SK-N-SH (cell line): ENCODE results near the gene DRD4. TPM values are rescaled to one million over a fixed set of nuclear protein-coding genes. Genes with fewer than 3 reads are reported as not detected.

Source experiments
- CTCF ChIA-PET: fragments of 300-600, 350-600 bp; formaldehyde crosslinking; extraction: SDS; loops from one replicate; lab custom pipeline; 2021; lab: Yijun Ruan, JAX
- POLR2A ChIA-PET: fragments of 350-600 bp; sonication (Branson Sonifier 250); formaldehyde crosslinking; extraction: SDS; loops from one replicate; lab custom pipeline; 2020; ENCODE audit warnings: antibody characterized with exemption, inconsistent platforms; lab: Yijun Ruan, JAX
- DNase-seq: peaks from one replicate; pipeline ENCODE4 v3.0.0; 2012
- H2AFZ ChIP-seq: fragments of 200-600 bp; sonication (generic); 2 replicates; pipeline ENCODE4 v1.8.1; 2016; ENCODE audit warnings: antibody characterized with exemption, mild to moderate bottlenecking, low read depth
- H3F3A ChIP-seq: fragments of 200-600 bp; sonication (generic); replicated peaks from 2 replicates; pipeline ENCODE3; 2016; ENCODE audit warnings: antibody characterized with exemption, mild to moderate bottlenecking; ENCODE audit not compliant: insufficient read depth
- H3K27ac ChIP-seq, 2 experiments: fragments of 200-500 bp in 1 of 2; fragments of 200-600 bp in 1 of 2; sonication (Bioruptor generic) in 1 of 2; sonication (generic), shearing (Covaris generic) in 1 of 2; 2 replicates each; pipeline versions ENCODE4 v1.5.1 to v1.6.1; 2014 to 2016; ENCODE audit warnings: low read depth in 2 of 2, inconsistent platforms in 1 of 2, low read length in 1 of 2, mild to moderate bottlenecking in 1 of 2, mixed read lengths in 1 of 2
- H3K27me3 ChIP-seq: fragments of 200-600 bp; sonication (generic), shearing (Covaris generic); 2 replicates; pipeline ENCODE4 v1.6.1; 2016; ENCODE audit warnings: mixed run types; ENCODE audit not compliant: insufficient read depth
- H3K36me3 ChIP-seq, 2 experiments: fragments of 200-500 bp in 1 of 2; fragments of 200-600 bp in 1 of 2; sonication (Bioruptor generic) in 1 of 2; sonication (generic) in 1 of 2; replicated peaks in 1 of 2; 2 replicates each; pipeline versions ENCODE3 to v1.5.1; 2014 to 2016; ENCODE audit warnings: low read length in 1 of 2, mild to moderate bottlenecking in 1 of 2; ENCODE audit not compliant: insufficient read depth in 2 of 2, control insufficient read depth in 1 of 2
- H3K4me1 ChIP-seq, 2 experiments: fragments of 200-500 bp in 1 of 2; fragments of 200-600 bp in 1 of 2; sonication (Bioruptor generic) in 1 of 2; sonication (generic), shearing (Covaris generic) in 1 of 2; 2 replicates each; pipeline versions ENCODE4 v1.5.1 to v1.6.1; 2014 to 2016; ENCODE audit warnings: low read depth in 1 of 2, low read length in 1 of 2, mixed run types in 1 of 2; ENCODE audit not compliant: insufficient read depth in 2 of 2, control insufficient read depth in 1 of 2
- H3K4me2 ChIP-seq: fragments of 200-600 bp; sonication (generic), shearing (Covaris generic); 2 replicates; pipeline ENCODE4 v1.6.1; 2017; ENCODE audit warnings: mixed run types
- H3K4me3 ChIP-seq, 2 experiments: fragments of 200-500 bp in 1 of 2; fragments of 200-600 bp in 1 of 2; sonication (Bioruptor generic) in 1 of 2; sonication (generic), shearing (Covaris generic) in 1 of 2; 2 replicates each; pipeline versions ENCODE4 v1.5.1 to v1.8.1; 2014 to 2016; ENCODE audit warnings: low read depth in 2 of 2, inconsistent platforms in 1 of 2, low read length in 1 of 2, mild to moderate bottlenecking in 1 of 2, mixed read lengths in 1 of 2, moderate library complexity in 1 of 2
- H3K79me2 ChIP-seq: fragments of 200-600 bp; sonication (generic); 2 replicates; pipeline ENCODE4 v1.8.1; 2017; ENCODE audit warnings: mild to moderate bottlenecking; ENCODE audit not compliant: insufficient read depth
- H3K9ac ChIP-seq: fragments of 200-600 bp; sonication (generic); 2 replicates; pipeline ENCODE4 v1.6.1; 2017; ENCODE audit warnings: mixed run types
- H3K9me2 ChIP-seq: fragments of 200-600 bp; sonication (generic); 2 replicates; pipeline ENCODE4 v1.6.1; 2017; ENCODE audit warnings: mixed run types
- H3K9me3 ChIP-seq: fragments of 200-600 bp; sonication (generic); 2 replicates; pipeline ENCODE4 v1.6.1; 2017; ENCODE audit warnings: mixed run types, mild to moderate bottlenecking, moderate library complexity
- H4K20me1 ChIP-seq: fragments of 200-600 bp; sonication (generic); 2 replicates; pipeline ENCODE4 v1.6.1; 2017; ENCODE audit warnings: mild to moderate bottlenecking, mixed run types; ENCODE audit not compliant: insufficient read depth
- CHD2 ChIP-seq: fragments of 150-350 bp; IDR thresholded peaks from 2 replicates; pipeline ENCODE4 v1.6.1; 2018; ENCODE audit warnings: low read length; ENCODE audit not compliant: partially characterized antibody
- ELF1 ChIP-seq: IDR thresholded peaks from 2 replicates; pipeline ENCODE4 v1.4.0; 2012
- EZH2phosphoT487 ChIP-seq: fragments of 200-600 bp; sonication (generic); IDR thresholded peaks from 2 replicates; pipeline ENCODE4 v1.6.1; 2017; ENCODE audit warnings: low read depth, mixed run types, mild to moderate bottlenecking, antibody characterized with exemption, moderate library complexity, borderline replicate concordance
- FOSL2 ChIP-seq: IDR thresholded peaks from 2 replicates; pipeline ENCODE4 v1.4.0; 2012; ENCODE audit warnings: low read depth, mild to moderate bottlenecking, moderate library complexity, borderline replicate concordance
- FOXM1 ChIP-seq: IDR thresholded peaks from 2 replicates; pipeline ENCODE4 v1.4.0; 2012; ENCODE audit warnings: low read depth, mild to moderate bottlenecking
- JUND ChIP-seq: IDR thresholded peaks from 2 replicates; pipeline ENCODE4 v1.4.0; 2012
- MXI1 ChIP-seq: IDR thresholded peaks from 2 replicates; pipeline ENCODE4 v1.6.1; 2012; ENCODE audit warnings: mild to moderate bottlenecking, low read depth, low read length, improper control_type of control experiment
- NFIC ChIP-seq: IDR thresholded peaks from 2 replicates; pipeline ENCODE4 v1.4.0; 2012; ENCODE audit warnings: borderline replicate concordance
- NRF1 ChIP-seq: IDR thresholded peaks from 2 replicates; pipeline ENCODE4 v1.6.1; 2012; ENCODE audit warnings: low read depth, mild to moderate bottlenecking, low read length
- POLR2AphosphoS5 ChIP-seq: IDR thresholded peaks from 2 replicates; pipeline ENCODE4 v1.6.1; 2012; ENCODE audit warnings: low read depth, low read length
- RAD21 ChIP-seq: IDR thresholded peaks from 2 replicates; pipeline ENCODE4 v1.6.1; 2012; ENCODE audit warnings: mild to moderate bottlenecking, low read length
- RCOR1 ChIP-seq: fragments of 150-350 bp; IDR thresholded peaks from 2 replicates; pipeline ENCODE4 v1.6.1; 2017; ENCODE audit warnings: antibody characterized with exemption, low read length
- RFX5 ChIP-seq: IDR thresholded peaks from 2 replicates; pipeline ENCODE4 v1.6.1; 2012; ENCODE audit warnings: mild to moderate bottlenecking, improper control_type of control experiment, low read length
- SIN3A ChIP-seq: IDR thresholded peaks from 2 replicates; pipeline ENCODE4 v1.6.1; 2012; ENCODE audit warnings: low read depth, mild to moderate bottlenecking, low read length, moderate library complexity, borderline replicate concordance
- SMC3 ChIP-seq: IDR thresholded peaks from 2 replicates; pipeline ENCODE4 v1.6.1; 2012; ENCODE audit warnings: low read depth, low read length, improper control_type of control experiment
- TAF1 ChIP-seq: IDR thresholded peaks from 2 replicates; pipeline ENCODE4 v1.6.1; 2012; ENCODE audit warnings: low read depth, mild to moderate bottlenecking, low read length, moderate library complexity, borderline replicate concordance
- YY1 ChIP-seq: IDR thresholded peaks from 2 replicates; pipeline ENCODE4 v1.4.0; 2012; ENCODE audit warnings: low read depth, mild to moderate bottlenecking
- WGBS: methylation state at CpG from one replicate; pipeline ENCODE4 v1.1.6; 2017; ENCODE audit warnings: low lambda C conversion rate; 5-methylcytosine and 5-hydroxymethylcytosine counted together
- polyA plus RNA-seq, 3 experiments: library from polyadenylated mRNA; depleted of rRNA; stranded (reverse); fragments of >200 nt; gene quantifications; 2 replicates each; pipeline ENCODE4 v1.2.3, GENCODE V29; 2012
- TF ChIP-seq, protein P1 (sequence below): fragments of 150-350 bp; IDR thresholded peaks from 2 replicates; pipeline ENCODE4 v1.6.1; 2016; ENCODE audit warnings: mild to moderate bottlenecking, low read depth, low read length
- TF ChIP-seq, protein P2 (sequence below): IDR thresholded peaks from 2 replicates; pipeline ENCODE4 v1.4.0; 2012; ENCODE audit warnings: low read depth, borderline replicate concordance

DRD4 gene
- polyA plus RNA-seq, 1 of the 3 experiments (the other 2 are of a cell fraction) = not detected

GRCh38 chr11:687751-688150 is 50.7 kb downstream of the DRD4 start:
- H2AFZ ChIP-seq = no peak overlapping the region
- H3K4me3 ChIP-seq = no peak overlapping the region
- CTCF ChIA-PET = no interaction called here
- H3K9me3 ChIP-seq = no peaks in the 10 kb centered on the region
- POLR2A ChIA-PET = no interaction called here
- no peaks in the 10 kb centered on the region for H3K9me2 ChIP-seq
- no peak overlapping the region for H3K27ac ChIP-seq
- no peak for DNase-seq
- WGBS = 97% methylated on average over 13 of the region's 13 CpGs
- H4K20me1 ChIP-seq = peaks cover 7% of the 10 kb centered on the region; the same call in 1 of the 2 replicates
- no peak overlapping the region for H3K9ac ChIP-seq
- H3K36me3 ChIP-seq = peaks cover 14 to 38% of the 10 kb centered on the region in 2 experiments
- peaks cover 14% of the 10 kb centered on the region for H3K79me2 ChIP-seq
- no peak overlapping the region for H3K4me2 ChIP-seq
- no peaks in the 10 kb centered on the region for H3F3A ChIP-seq
- H3K27me3 ChIP-seq = no peaks in the 10 kb centered on the region
- TF ChIP-seq RFX5 (no peak), SIN3A (no peak), TAF1 (no peak), EZH2phosphoT487 (no peak), NFIC (no peak), NRF1 (no peak), JUND (no peak), SMC3 (no peak), RAD21 (no peak), RCOR1 (no peak), MXI1 (no peak), YY1 (no peak), FOXM1 (no peak), FOSL2 (no peak), POLR2AphosphoS5 (no peak), ELF1 (no peak), CHD2 (no peak)
- TF ChIP-seq, protein P1, sequence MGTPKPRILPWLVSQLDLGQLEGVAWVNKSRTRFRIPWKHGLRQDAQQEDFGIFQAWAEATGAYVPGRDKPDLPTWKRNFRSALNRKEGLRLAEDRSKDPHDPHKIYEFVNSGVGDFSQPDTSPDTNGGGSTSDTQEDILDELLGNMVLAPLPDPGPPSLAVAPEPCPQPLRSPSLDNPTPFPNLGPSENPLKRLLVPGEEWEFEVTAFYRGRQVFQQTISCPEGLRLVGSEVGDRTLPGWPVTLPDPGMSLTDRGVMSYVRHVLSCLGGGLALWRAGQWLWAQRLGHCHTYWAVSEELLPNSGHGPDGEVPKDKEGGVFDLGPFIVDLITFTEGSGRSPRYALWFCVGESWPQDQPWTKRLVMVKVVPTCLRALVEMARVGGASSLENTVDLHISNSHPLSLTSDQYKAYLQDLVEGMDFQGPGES = no peak
- TF ChIP-seq, protein P2, sequence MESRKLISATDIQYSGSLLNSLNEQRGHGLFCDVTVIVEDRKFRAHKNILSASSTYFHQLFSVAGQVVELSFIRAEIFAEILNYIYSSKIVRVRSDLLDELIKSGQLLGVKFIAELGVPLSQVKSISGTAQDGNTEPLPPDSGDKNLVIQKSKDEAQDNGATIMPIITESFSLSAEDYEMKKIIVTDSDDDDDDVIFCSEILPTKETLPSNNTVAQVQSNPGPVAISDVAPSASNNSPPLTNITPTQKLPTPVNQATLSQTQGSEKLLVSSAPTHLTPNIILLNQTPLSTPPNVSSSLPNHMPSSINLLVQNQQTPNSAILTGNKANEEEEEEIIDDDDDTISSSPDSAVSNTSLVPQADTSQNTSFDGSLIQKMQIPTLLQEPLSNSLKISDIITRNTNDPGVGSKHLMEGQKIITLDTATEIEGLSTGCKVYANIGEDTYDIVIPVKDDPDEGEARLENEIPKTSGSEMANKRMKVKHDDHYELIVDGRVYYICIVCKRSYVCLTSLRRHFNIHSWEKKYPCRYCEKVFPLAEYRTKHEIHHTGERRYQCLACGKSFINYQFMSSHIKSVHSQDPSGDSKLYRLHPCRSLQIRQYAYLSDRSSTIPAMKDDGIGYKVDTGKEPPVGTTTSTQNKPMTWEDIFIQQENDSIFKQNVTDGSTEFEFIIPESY = no peak
- H3K4me1 ChIP-seq = peaks cover 0 to 1% of the 10 kb centered on the region in 2 experiments; a peak in 1 of 4 replicates
